ENCODE results near the gene CAMK1D. TPM values are rescaled to one million over a fixed set of nuclear protein-coding genes. Genes with fewer than 3 reads are reported as not detected.

CAMK1D gene
- total RNA-seq, 1 donor from 2014 or later: 36.3 TPM

GRCh38 chr10:12709000-12709401 lies 359.7 kb downstream of the CAMK1D start:
- Mint-ChIP-seq H3K4me3 (ENCODE audit: unreplicated experiment) (no peak overlapping the region), H3K36me3 (ENCODE audit: low read depth) (no peaks in the 10 kb centered on the region), H3K9me3 (ENCODE audit: low read depth) (no peaks in the 10 kb centered on the region), H3K27me3 (ENCODE audit: low read depth) (no peaks in the 10 kb centered on the region), H3K27ac (ENCODE audit: unreplicated experiment) (peak overlapping the region; percentile 95), H3K4me1 (ENCODE audit: low read depth) (peaks cover 87% of the 10 kb centered on the region)
- DNase-seq (ENCODE audit: low spot score): no peak
- no peak for TF ChIP-seq CTCF (IDR thresholded peaks at IDR 0.05)

- H3K27me3 Mint-ChIP-seq (ENCODE audit: low read depth): no peaks in the 10 kb centered on the region
- no peak for TF ChIP-seq CTCF (IDR thresholded peaks at IDR 0.05)
- H3K27ac Mint-ChIP-seq (ENCODE audit: unreplicated experiment): peak overlapping the region; percentile 95
- peaks cover 81% of the 10 kb centered on the region for H3K4me1 Mint-ChIP-seq (ENCODE audit: low read depth)
- no peaks in the 10 kb centered on the region for H3K36me3 Mint-ChIP-seq (ENCODE audit: low read depth)
- no peaks in the 10 kb centered on the region for H3K9me3 Mint-ChIP-seq (ENCODE audit: low read depth)
- no peak for DNase-seq (ENCODE audit: low spot score)
- no peak overlapping the region for H3K4me3 Mint-ChIP-seq (ENCODE audit: unreplicated experiment)
Measured at GRCh38 chr10:12709521-12709963, 360.2 kb downstream of the CAMK1D start.

- Mint-ChIP-seq H3K36me3 (ENCODE audit: low read depth) (no peaks in the 10 kb centered on the region), H3K27me3 (ENCODE audit: low read depth) (no peaks in the 10 kb centered on the region), H3K4me1 (ENCODE audit: low read depth) (peaks cover 75% of the 10 kb centered on the region)
Measured at GRCh38 chr10:12710157-12710556, 360.8 kb downstream of the CAMK1D start.

GRCh38 chr10:12710594-12711349 lies 361.4 kb downstream of the CAMK1D start:
- H3K9me3 Mint-ChIP-seq (ENCODE audit: low read depth): no peaks in the 10 kb centered on the region

More at GRCh38 chr10:12710157-12710556, 360.8 kb downstream of the CAMK1D start:
- H3K9me3 Mint-ChIP-seq (ENCODE audit: low read depth): no peaks in the 10 kb centered on the region
- DNase-seq (ENCODE audit: low spot score): no peak
- H3K27ac Mint-ChIP-seq (ENCODE audit: unreplicated experiment): peak overlapping the region; percentile 95
- TF ChIP-seq CTCF (IDR thresholded peaks at IDR 0.05): no peak
- no peak overlapping the region for H3K4me3 Mint-ChIP-seq (ENCODE audit: unreplicated experiment)

GRCh38 chr10:12711350-12711708 lies 362.0 kb downstream of the CAMK1D start:
- peak; percentile 54 for TF ChIP-seq CTCF (IDR thresholded peaks at IDR 0.05)
- no peak for DNase-seq (ENCODE audit: low spot score)
- no peaks in the 10 kb centered on the region for H3K9me3 Mint-ChIP-seq (ENCODE audit: low read depth)
- peak overlapping the region; percentile 95 for H3K27ac Mint-ChIP-seq (ENCODE audit: unreplicated experiment)
- H3K4me3 Mint-ChIP-seq (ENCODE audit: unreplicated experiment): no peak overlapping the region
- H3K27me3 Mint-ChIP-seq (ENCODE audit: low read depth): no peaks in the 10 kb centered on the region
- peaks cover 63% of the 10 kb centered on the region for H3K4me1 Mint-ChIP-seq (ENCODE audit: low read depth)
- no peaks in the 10 kb centered on the region for H3K36me3 Mint-ChIP-seq (ENCODE audit: low read depth)

More at GRCh38 chr10:12710594-12711349, 361.4 kb downstream of the CAMK1D start:
- Mint-ChIP-seq H3K4me1 (ENCODE audit: low read depth) (peaks cover 69% of the 10 kb centered on the region), H3K4me3 (ENCODE audit: unreplicated experiment) (no peak overlapping the region), H3K27ac (ENCODE audit: unreplicated experiment) (peak overlapping the region; percentile 95), H3K27me3 (ENCODE audit: low read depth) (no peaks in the 10 kb centered on the region), H3K36me3 (ENCODE audit: low read depth) (no peaks in the 10 kb centered on the region)
- peak; percentile 98 for TF ChIP-seq CTCF (IDR thresholded peaks at IDR 0.05)
- no peak for DNase-seq (ENCODE audit: low spot score)
